Measurements from ENCODE around the gene DPP10. TPM values are rescaled to one million over a fixed set of nuclear protein-coding genes. Genes with fewer than 3 reads are reported as not detected.

DPP10 gene
- total RNA-seq, 4 donors from 2014 or later: 1.9 to 8.3 (median 2.9) TPM

GRCh38 chr2:114488841-114489530 is 46.5 kb downstream of the DPP10 start:
- no peak overlapping the region for H3K4me3 ChIP-seq
- no peaks in the 10 kb centered on the region for H3K4me1 ChIP-seq
- no peaks in the 10 kb centered on the region for H3K36me3 ChIP-seq
- TF ChIP-seq CTCF (IDR thresholded peaks at IDR 0.05): no peak
- TF ChIP-seq POLR2A (IDR thresholded peaks at IDR 0.05): no peak
- DNase-seq: no peak
- no peak overlapping the region for H3K27ac ChIP-seq
- no peaks in the 10 kb centered on the region for H3K9me3 ChIP-seq
- H3K27me3 ChIP-seq: no peaks in the 10 kb centered on the region

- Histone ChIP-seq H3K9me3 (no peaks in the 10 kb centered on the region), H3K27me3 (no peaks in the 10 kb centered on the region), H3K4me3 (no peak overlapping the region), H3K36me3 (no peaks in the 10 kb centered on the region), H3K4me1 (no peaks in the 10 kb centered on the region), H3K27ac (no peak overlapping the region)
- TF ChIP-seq POLR2A (IDR thresholded peaks at IDR 0.05) (no peak), CTCF (IDR thresholded peaks at IDR 0.05) (no peak)
- DNase-seq: no peak
Observed at GRCh38 chr2:114495046-114495445, 52.6 kb downstream of the DPP10 start.

GRCh38 chr2:114496959-114497358 is 54.5 kb downstream of the DPP10 start:
- H3K9me3 ChIP-seq: no peaks in the 10 kb centered on the region
- no peaks in the 10 kb centered on the region for H3K4me1 ChIP-seq
- DNase-seq: no peak
- no peaks in the 10 kb centered on the region for H3K27me3 ChIP-seq
- H3K27ac ChIP-seq: no peak overlapping the region
- no peak for TF ChIP-seq CTCF (IDR thresholded peaks at IDR 0.05)
- H3K36me3 ChIP-seq: no peaks in the 10 kb centered on the region
- no peak overlapping the region for H3K4me3 ChIP-seq

GRCh38 chr2:114499101-114499500 is 56.7 kb downstream of the DPP10 start:
- no peak for TF ChIP-seq CTCF (IDR thresholded peaks at IDR 0.05)
- TF ChIP-seq POLR2A (IDR thresholded peaks at IDR 0.05): no peak
- Histone ChIP-seq H3K27me3 (no peaks in the 10 kb centered on the region), H3K36me3 (no peaks in the 10 kb centered on the region), H3K4me1 (no peaks in the 10 kb centered on the region), H3K27ac (peak overlapping the region in 1 of 4 donors; percentile 52), H3K4me3 (no peak overlapping the region), H3K9me3 (no peaks in the 10 kb centered on the region)
- DNase-seq: peak in 1 of 3 donors; percentile 60

GRCh38 chr2:114507744-114508143 is 65.3 kb downstream of the DPP10 start:
- TF ChIP-seq POLR2A (IDR thresholded peaks at IDR 0.05) (no peak), CTCF (IDR thresholded peaks at IDR 0.05) (no peak)
- no peaks in the 10 kb centered on the region for H3K36me3 ChIP-seq
- no peaks in the 10 kb centered on the region for H3K27me3 ChIP-seq

GRCh38 chr2:114515882-114516281 is 73.4 kb downstream of the DPP10 start:
- Histone ChIP-seq H3K27me3 (no peaks in the 10 kb centered on the region), H3K4me1 (no peaks in the 10 kb centered on the region), H3K9me3 (no peaks in the 10 kb centered on the region), H3K27ac (no peak overlapping the region), H3K4me3 (no peak overlapping the region), H3K36me3 (no peaks in the 10 kb centered on the region)
- no peak for TF ChIP-seq CTCF (IDR thresholded peaks at IDR 0.05)
- TF ChIP-seq POLR2A (IDR thresholded peaks at IDR 0.05): no peak
- DNase-seq: no peak

More at GRCh38 chr2:114507744-114508143, 65.3 kb downstream of the DPP10 start:
- H3K4me1 ChIP-seq: no peaks in the 10 kb centered on the region
- H3K4me3 ChIP-seq: no peak overlapping the region
- DNase-seq: no peak
- H3K9me3 ChIP-seq: no peaks in the 10 kb centered on the region
- no peak overlapping the region for H3K27ac ChIP-seq
